Measurements from ENCODE around the gene SPATA2. TPM values are rescaled to one million over a fixed set of nuclear protein-coding genes. Genes with fewer than 3 reads are reported as not detected.

The SPATA2 gene
- total and polyA plus RNA-seq, 2 donors (not counting 3 experiments of a cell fraction or from before 2014, with no cell fraction given), result 4.9 to 6.1 TPM

DNA sequence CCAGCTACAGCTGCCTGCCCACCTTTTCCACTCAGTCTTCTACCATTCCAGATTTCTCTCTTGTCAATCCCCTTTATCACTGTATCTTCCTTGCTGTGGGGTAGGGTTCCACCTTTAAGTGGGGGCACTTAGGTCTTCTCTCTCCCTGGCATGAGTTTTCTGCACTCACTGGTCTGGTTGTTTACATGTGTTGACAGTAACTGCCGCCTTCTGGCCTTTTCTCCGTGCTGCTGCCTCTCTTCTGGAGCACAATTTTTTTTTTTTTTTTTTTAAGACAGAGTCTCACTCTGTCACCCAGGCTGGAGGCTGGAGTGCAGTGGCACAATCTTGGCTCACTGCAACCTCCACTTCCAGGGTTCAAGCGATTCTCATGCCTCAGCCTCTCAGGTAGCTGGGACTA is 32.8 kb upstream of the SPATA2 start:
- no peak overlapping the region for H3K4me2 ChIP-seq (ENCODE audit: insufficient read depth, low read length)
- POLR2A ChIA-PET, result no interaction called here

GRCh38 chr20:49945701-49946477 is 30.6 kb upstream of the SPATA2 start:
- Histone ChIP-seq H3K9me1 (replicated peaks; ENCODE audit: control insufficient read depth, extremely low read depth, insufficient read depth, low read length) (no peaks in the 10 kb centered on the region), H4K20me1 (replicated peaks; ENCODE audit: control insufficient read depth, extremely low read depth, insufficient read depth, low read length) (no peaks in the 10 kb centered on the region), H3K9ac (replicated peaks; ENCODE audit: extremely low read depth, insufficient read depth, low read length) (no peak overlapping the region), H3K79me2 (ENCODE audit: control insufficient read depth, insufficient read depth, low read length) (peaks cover 23% of the 10 kb centered on the region), H3K27me3 (ENCODE audit: control insufficient read depth in 2 of 2, insufficient read depth in 2 of 2, low read length in 2 of 2) (no peaks in the 10 kb centered on the region), H3K36me3 (ENCODE audit: control insufficient read depth in 2 of 2, extremely low read depth in 1 of 2, insufficient read depth in 2 of 2, low read length in 2 of 2) (peaks cover 18 to 30% of the 10 kb centered on the region in 2 experiments), H3K9me3 (replicated peaks; ENCODE audit: control insufficient read depth, insufficient read depth, low read length) (no peaks in the 10 kb centered on the region), H3K4me2 (ENCODE audit: insufficient read depth, low read length) (no peak overlapping the region), H2AFZ (ENCODE audit: low read depth, low read length) (no peak overlapping the region), H3K4me1 (ENCODE audit: control insufficient read depth, extremely low read depth, insufficient read depth, low read length) (peaks cover 4% of the 10 kb centered on the region), H3K27ac (ENCODE audit: insufficient read depth, low read depth, low read length) (no peak overlapping the region), H3K4me3 (replicated peaks in 1 of 3; ENCODE audit: insufficient read depth in 1 of 3, low read depth in 1 of 3, low read length in 3 of 3) (no peak overlapping the region)
- no TSS peak for BruUV-seq (replicated peaks)
- intact Hi-C loops (cut with micrococcal nuclease), result no loop called here
- dilution Hi-C loops (cut with MboI; ENCODE audit: extremely low pct_ligation_motif_present, low sequenced_read_pairs), result no loop called here
- ChIA-PET CTCF (interaction anchor here (0.8 to 1.9 kb wide), 4 partner anchors 19 to 125 kb away, joined by 3 to 7 read pairs (median 6); no protein-coding TSS in a partner anchor), POLR2A (no interaction called here)
- no peak for DNase-seq (ENCODE audit: low read depth, low spot score)
- no peak for TF ChIP-seq MYC (IDR thresholded peaks at IDR 0.05; ENCODE audit: low read depth, low read length)
- no peak for TF ChIP-seq JUN (IDR thresholded peaks at IDR 0.05; ENCODE audit: borderline replicate concordance, insufficient read depth, insufficient read length, low read depth)
- TF ChIP-seq MAX (IDR thresholded peaks at IDR 0.05; ENCODE audit: insufficient read depth, insufficient read length), result no peak
- TF ChIP-seq POLR2A (IDR thresholded peaks at IDR 0.05; ENCODE audit: low read depth, low read length), result no peak
- no peak for TF ChIP-seq CTCF (IDR thresholded peaks at IDR 0.05; ENCODE audit: extremely low read depth in 1 of 2, insufficient read depth in 1 of 2, low read depth in 1 of 2, low read length in 2 of 2)
- no peak for TF ChIP-seq GATA2 (IDR thresholded peaks at IDR 0.05; ENCODE audit: insufficient read depth, insufficient read length, low read depth, low read length)
- no peak for TF ChIP-seq POLR2AphosphoS5 (IDR thresholded peaks at IDR 0.05; ENCODE audit: insufficient read depth, low read depth, low read length)
- TF ChIP-seq EZH2 (IDR thresholded peaks at IDR 0.05; ENCODE audit: borderline replicate concordance, low read depth, low read length, severe bottlenecking), result no peak
- no peak for TF ChIP-seq FOS (IDR thresholded peaks at IDR 0.05; ENCODE audit: borderline replicate concordance, insufficient read depth, low read length)
- no peak for FAIRE-seq

More for the DNA sequence above, 32.8 kb upstream of the SPATA2 start:
- no peak for TF ChIP-seq MYC (IDR thresholded peaks at IDR 0.05; ENCODE audit: low read depth, low read length)
- no peak for TF ChIP-seq MAX (IDR thresholded peaks at IDR 0.05; ENCODE audit: insufficient read depth, insufficient read length)
- Histone ChIP-seq H3K9me1 (replicated peaks; ENCODE audit: control insufficient read depth, extremely low read depth, insufficient read depth, low read length) (no peaks in the 10 kb centered on the region), H3K27me3 (ENCODE audit: control insufficient read depth in 2 of 2, insufficient read depth in 2 of 2, low read length in 2 of 2) (no peaks in the 10 kb centered on the region), H3K27ac (ENCODE audit: insufficient read depth, low read depth, low read length) (no peak overlapping the region), H3K9ac (replicated peaks; ENCODE audit: extremely low read depth, insufficient read depth, low read length) (no peak overlapping the region), H4K20me1 (replicated peaks; ENCODE audit: control insufficient read depth, extremely low read depth, insufficient read depth, low read length) (no peaks in the 10 kb centered on the region), H3K4me3 (replicated peaks in 1 of 3; ENCODE audit: insufficient read depth in 1 of 3, low read depth in 1 of 3, low read length in 3 of 3) (no peak overlapping the region), H3K79me2 (ENCODE audit: control insufficient read depth, insufficient read depth, low read length) (peaks cover 10% of the 10 kb centered on the region), H3K9me3 (replicated peaks; ENCODE audit: control insufficient read depth, insufficient read depth, low read length) (no peaks in the 10 kb centered on the region), H3K4me1 (ENCODE audit: control insufficient read depth, extremely low read depth, insufficient read depth, low read length) (peaks cover 10% of the 10 kb centered on the region), H2AFZ (ENCODE audit: low read depth, low read length) (no peak overlapping the region), H3K36me3 (ENCODE audit: control insufficient read depth in 2 of 2, extremely low read depth in 1 of 2, insufficient read depth in 2 of 2, low read length in 2 of 2) (peaks cover 21 to 35% of the 10 kb centered on the region in 2 experiments)
- CTCF ChIA-PET, result interaction anchor here (1.9 kb wide), 1 partner anchor 31 kb away, joined by 7 read pairs; no protein-coding TSS in a partner anchor
- BruUV-seq (replicated peaks), result no TSS peak
- intact Hi-C loops (cut with micrococcal nuclease), result no loop called here
- dilution Hi-C loops (cut with MboI; ENCODE audit: extremely low pct_ligation_motif_present, low sequenced_read_pairs), result no loop called here
- no peak for FAIRE-seq
- DNase-seq (ENCODE audit: low read depth, low spot score), result no peak

Data from endothelial cell of umbilical vein (primary cell).